Fibroblast of pulmonary artery (primary cell): ENCODE results near the gene CCDC88C.
A peak's percentile ranks its signal among the peaks of the same experiment; 100 is the strongest.

Experiments
- DNase-seq: peaks from one replicate; pipeline ENCODE4 v3.0.0-alpha.2; 2010; ENCODE audit warnings: low read depth
- H3K4me3 ChIP-seq: replicated peaks from 2 replicates; pipeline ENCODE4 v1.5.1; 2011; ENCODE audit warnings: low read depth, mild to moderate bottlenecking, control low read depth, low read length, moderate library complexity
- TF ChIP-seq, protein P1 (sequence below): IDR thresholded peaks from 2 replicates; pipeline ENCODE4 v1.5.1; 2011; ENCODE audit warnings: mild to moderate bottlenecking, control low read depth, low read length, inconsistent platforms; ENCODE audit errors: missing control alignments

Gene CCDC88C

DNA sequence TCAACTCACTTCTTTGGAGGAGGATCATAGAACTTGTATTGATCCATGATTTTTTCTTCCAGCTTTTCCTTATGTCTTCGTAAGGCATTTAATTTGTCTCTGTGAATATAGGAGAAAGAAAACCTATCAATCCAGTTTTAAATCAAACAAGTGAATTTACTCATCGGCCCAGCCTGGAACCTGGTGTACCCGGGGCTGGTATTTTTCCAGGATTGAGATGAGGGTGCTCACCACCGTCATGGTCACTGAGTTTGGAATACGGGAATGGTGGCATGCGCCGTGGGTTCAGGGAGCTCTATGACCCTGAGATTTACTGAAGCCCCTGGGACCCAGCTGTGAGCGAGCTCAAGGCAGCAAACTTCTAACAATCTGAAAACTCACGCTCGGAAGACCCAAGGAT lies 126.6 kb downstream of the CCDC88C start:
- DNase-seq = no peak
- no peak overlapping the region for H3K4me3 ChIP-seq
- TF ChIP-seq, protein P1, sequence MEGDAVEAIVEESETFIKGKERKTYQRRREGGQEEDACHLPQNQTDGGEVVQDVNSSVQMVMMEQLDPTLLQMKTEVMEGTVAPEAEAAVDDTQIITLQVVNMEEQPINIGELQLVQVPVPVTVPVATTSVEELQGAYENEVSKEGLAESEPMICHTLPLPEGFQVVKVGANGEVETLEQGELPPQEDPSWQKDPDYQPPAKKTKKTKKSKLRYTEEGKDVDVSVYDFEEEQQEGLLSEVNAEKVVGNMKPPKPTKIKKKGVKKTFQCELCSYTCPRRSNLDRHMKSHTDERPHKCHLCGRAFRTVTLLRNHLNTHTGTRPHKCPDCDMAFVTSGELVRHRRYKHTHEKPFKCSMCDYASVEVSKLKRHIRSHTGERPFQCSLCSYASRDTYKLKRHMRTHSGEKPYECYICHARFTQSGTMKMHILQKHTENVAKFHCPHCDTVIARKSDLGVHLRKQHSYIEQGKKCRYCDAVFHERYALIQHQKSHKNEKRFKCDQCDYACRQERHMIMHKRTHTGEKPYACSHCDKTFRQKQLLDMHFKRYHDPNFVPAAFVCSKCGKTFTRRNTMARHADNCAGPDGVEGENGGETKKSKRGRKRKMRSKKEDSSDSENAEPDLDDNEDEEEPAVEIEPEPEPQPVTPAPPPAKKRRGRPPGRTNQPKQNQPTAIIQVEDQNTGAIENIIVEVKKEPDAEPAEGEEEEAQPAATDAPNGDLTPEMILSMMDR = no peak

DNA sequence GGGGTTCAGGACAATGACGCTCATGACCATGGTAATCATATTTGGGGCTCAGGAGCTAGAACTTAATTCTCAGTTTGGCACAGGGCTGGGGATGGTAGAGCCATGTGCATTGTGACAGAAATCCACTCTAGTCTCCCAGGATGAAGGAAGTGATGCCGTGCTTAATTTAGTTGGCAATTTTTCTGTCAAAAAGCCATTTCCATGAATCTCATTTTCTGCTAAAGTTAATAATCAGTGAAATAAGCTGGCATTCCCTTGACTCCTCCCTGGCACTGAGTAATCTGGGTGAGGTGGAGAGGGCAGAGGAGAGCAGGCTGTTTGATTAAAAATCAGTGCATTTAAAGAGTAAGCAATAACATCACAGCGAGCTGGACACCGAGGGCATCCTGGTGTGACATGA lies 128.2 kb downstream of the CCDC88C start:
- TF ChIP-seq, protein P1 = no peak
- no peak overlapping the region for H3K4me3 ChIP-seq
- DNase-seq = no peak

DNA sequence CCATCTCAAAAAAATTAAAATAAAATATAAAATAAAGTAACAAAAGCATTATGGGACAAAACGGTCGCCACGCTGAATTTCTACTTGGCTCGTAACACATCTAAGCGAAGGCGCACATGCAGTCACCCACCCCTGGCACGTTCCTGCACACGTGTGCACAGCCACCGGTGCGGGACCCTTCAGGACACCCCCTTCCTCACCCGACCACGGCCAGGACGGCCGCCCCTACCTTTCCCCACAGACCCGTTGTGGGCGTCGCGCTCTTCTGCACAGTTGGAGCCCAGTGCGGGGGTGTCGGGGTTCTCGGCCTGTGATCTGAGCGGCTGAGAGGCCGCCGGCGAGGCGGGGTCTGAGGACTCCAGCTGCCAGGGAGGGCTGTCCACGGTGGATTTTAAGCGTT lies 128.7 kb downstream of the CCDC88C start:
- H3K4me3 ChIP-seq = no peak overlapping the region
- TF ChIP-seq, protein P1 = no peak
- no peak for DNase-seq

DNA sequence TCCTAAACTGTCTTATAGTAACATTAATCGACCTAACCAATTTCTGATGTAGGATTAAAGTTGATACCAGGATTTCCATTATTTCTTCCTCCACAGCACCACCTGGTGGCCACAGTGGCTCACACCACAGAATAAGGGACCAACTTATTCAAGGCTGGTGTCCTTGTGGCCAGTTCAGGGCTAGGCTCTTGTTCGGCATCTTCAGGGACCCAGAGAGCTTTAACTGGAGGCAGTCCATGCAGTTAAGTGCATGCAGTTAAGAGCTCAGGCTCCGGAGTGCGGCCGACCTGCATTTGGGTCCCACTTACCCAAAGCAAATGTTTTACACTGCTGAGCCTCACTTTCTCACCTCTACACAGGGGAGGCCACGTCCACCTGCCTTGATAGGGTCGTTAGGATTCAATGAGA lies 131.1 kb downstream of the CCDC88C start:
- no peak overlapping the region for H3K4me3 ChIP-seq
- DNase-seq = peak; percentile 79
- TF ChIP-seq, protein P1 = peak; percentile 89

DNA sequence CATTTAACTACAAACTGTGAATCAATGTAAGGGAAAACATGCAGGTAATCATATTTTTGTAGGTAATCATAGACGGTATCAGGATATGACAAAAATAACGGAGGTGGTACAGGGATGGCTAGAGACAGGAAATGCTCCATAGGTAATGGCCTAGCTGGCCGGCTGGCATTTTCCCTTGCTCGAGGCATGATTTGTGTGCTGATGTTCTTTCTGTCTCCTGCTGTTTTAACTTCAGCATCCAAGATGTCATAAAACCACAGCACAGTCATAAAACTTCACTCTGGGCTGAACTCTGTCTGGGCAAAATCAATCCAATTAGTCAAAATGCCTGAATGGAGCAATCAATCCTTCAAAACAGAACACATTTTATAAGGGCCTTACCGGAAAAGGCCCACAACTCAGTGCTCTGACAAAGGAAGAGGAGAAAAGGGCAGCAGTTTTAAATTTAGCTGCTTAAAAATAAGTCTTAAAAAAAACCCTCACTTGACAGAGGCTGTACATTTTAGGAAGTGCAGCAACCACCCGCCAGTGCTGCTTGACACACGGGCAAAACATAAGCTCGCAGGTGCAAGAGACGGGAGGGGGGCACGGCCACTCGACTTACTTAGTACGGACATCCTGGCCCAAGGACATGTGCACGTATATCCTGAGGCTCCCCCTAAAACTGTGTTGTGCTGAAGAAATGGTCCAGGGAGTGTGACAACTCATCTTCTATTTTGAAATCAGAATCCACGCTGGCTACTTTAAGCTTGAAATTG lies 132.7 kb downstream of the CCDC88C start:
- TF ChIP-seq, protein P1 = no peak
- no peak for DNase-seq
- H3K4me3 ChIP-seq = no peak overlapping the region

DNA sequence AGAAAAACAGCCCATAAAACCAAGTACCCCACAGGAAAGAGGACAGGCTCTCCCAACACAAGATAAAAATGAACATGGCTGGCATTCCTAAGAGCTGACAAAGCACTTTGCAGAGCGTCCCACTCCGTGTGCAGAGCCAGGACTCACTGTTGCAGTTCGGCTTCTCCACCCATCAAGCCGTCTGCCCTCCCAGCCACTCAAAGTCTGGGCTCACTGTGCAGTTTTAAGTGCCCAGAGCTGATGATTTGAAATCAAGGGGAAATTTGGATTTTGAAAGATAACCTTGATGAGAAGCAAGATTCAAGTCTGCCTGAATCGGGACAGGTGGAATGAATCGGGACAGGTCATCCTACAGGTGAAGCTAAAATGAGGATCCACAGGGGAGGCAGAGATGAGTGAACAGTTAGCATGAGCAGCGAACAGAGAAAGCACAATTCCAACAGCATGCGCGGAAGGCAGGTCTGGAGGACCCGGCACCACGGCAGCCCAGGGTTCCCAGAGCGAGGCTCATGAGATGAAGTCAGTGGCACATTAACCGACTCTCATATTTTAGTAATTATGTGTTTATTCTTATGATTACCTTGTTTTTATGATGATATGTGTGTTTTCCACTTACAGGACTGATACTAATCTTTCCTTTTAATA lies 133.4 kb downstream of the CCDC88C start:
- DNase-seq = peak; percentile 78
- TF ChIP-seq, protein P1 = no peak
- H3K4me3 ChIP-seq = no peak overlapping the region

DNA sequence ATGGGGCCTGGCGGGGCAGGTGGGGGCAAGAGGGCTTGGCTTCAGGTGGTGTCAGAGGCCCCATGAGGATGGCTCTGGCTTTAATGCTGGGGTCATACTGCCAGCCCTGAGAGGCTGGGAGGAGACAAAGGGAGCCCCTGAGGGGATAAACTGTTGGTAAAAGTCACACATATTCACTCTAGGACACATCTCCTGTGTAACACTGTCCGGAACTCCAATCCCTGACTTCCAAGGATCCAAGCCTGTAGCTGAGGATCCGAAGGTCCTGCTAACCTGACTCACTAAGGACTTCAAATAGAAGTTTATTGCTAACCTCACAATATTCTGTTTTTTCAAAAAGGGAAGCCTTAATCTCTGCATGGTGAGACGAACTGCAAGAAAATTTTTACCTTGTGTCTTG lies 134.0 kb downstream of the CCDC88C start:
- DNase-seq = no peak
- TF ChIP-seq, protein P1 = no peak
- no peak overlapping the region for H3K4me3 ChIP-seq
